Measurements from ENCODE around the gene KIAA1755.

The KIAA1755 gene

GRCh38 chr20:38202153-38202981 lies 58.2 kb downstream of the KIAA1755 start:
- no peak for DNase-seq

GRCh38 chr20:38201356-38201755 lies 59.2 kb downstream of the KIAA1755 start:
- DNase-seq, result no peak

GRCh38 chr20:38200646-38201045 lies 59.9 kb downstream of the KIAA1755 start:
- DNase-seq, result no peak

GRCh38 chr20:38199501-38200390 lies 60.8 kb downstream of the KIAA1755 start:
- no peak for DNase-seq

- no peak for DNase-seq
Measured at GRCh38 chr20:38198238-38198861, 62.2 kb downstream of the KIAA1755 start.

- DNase-seq, result no peak
Measured at GRCh38 chr20:38197619-38198018, 62.9 kb downstream of the KIAA1755 start.

GRCh38 chr20:38197217-38197616 lies 63.3 kb downstream of the KIAA1755 start:
- DNase-seq, result no peak

GRCh38 chr20:38196592-38196991 lies 63.9 kb downstream of the KIAA1755 start:
- no peak for DNase-seq

- DNase-seq, result no peak
Measured at GRCh38 chr20:38196076-38196475, 64.5 kb downstream of the KIAA1755 start.

- no peak for DNase-seq
Measured at GRCh38 chr20:38195521-38195920, 65.0 kb downstream of the KIAA1755 start.

- no peak for DNase-seq
Measured at GRCh38 chr20:38194971-38195504, 65.5 kb downstream of the KIAA1755 start.

GRCh38 chr20:38193586-38194105 lies 66.9 kb downstream of the KIAA1755 start:
- DNase-seq, result no peak

GRCh38 chr20:38192323-38192885 lies 68.1 kb downstream of the KIAA1755 start:
- no peak for DNase-seq

GRCh38 chr20:38191654-38192053 lies 68.9 kb downstream of the KIAA1755 start:
- DNase-seq, result no peak

- no peak for DNase-seq
Measured at GRCh38 chr20:38190936-38191371, 69.6 kb downstream of the KIAA1755 start.

- DNase-seq, result no peak
Measured at GRCh38 chr20:38190166-38190565, 70.4 kb downstream of the KIAA1755 start.

GRCh38 chr20:38187517-38187916 lies 73.0 kb downstream of the KIAA1755 start:
- no peak for DNase-seq

- no peak for DNase-seq
Measured at GRCh38 chr20:38186788-38187221, 73.7 kb downstream of the KIAA1755 start.

- no peak for DNase-seq
Measured at GRCh38 chr20:38184101-38184500, 76.4 kb downstream of the KIAA1755 start.

- DNase-seq, result no peak
Measured at GRCh38 chr20:38181971-38182370, 78.6 kb downstream of the KIAA1755 start.

- DNase-seq, result no peak
Measured at GRCh38 chr20:38181207-38181801, 79.2 kb downstream of the KIAA1755 start.

GRCh38 chr20:38180781-38181180 lies 79.8 kb downstream of the KIAA1755 start:
- no peak for DNase-seq
